Sigmoid colon (tissue), 7 donors: Measurements from ENCODE around the gene AK8. TPM values are rescaled to one million over a fixed set of nuclear protein-coding genes. Genes with fewer than 3 reads are reported as not detected.

Experiments
- DNase-seq: peaks from one replicate; pipeline ENCODE4 v3.0.0-alpha.2; 2019
- H3K27ac ChIP-seq, 4 donors: fragments of 200-600 bp; sonication (generic); one replicate each; pipeline ENCODE4 v1.5.1; 2016 to 2019; ENCODE audit warnings: mild to moderate bottlenecking in 1 of 4
- H3K27me3 ChIP-seq, 3 donors: fragments of 200-600 bp; sonication (generic); one replicate each; pipeline ENCODE4 v1.5.1; 2019; ENCODE audit warnings: mild to moderate bottlenecking in 1 of 3
- H3K36me3 ChIP-seq, 4 donors: fragments of 200-600 bp; sonication (generic); one replicate each; pipeline ENCODE4 v1.5.1; 2016 to 2019
- H3K4me1 ChIP-seq, 4 donors: fragments of 200-600 bp; sonication (generic); one replicate each; pipeline ENCODE4 v1.5.1; 2017 to 2019
- H3K4me3 ChIP-seq, 4 donors: fragments of 200-600 bp; sonication (generic); one replicate each; pipeline ENCODE4 v1.5.1; 2017 to 2019; ENCODE audit warnings: mild to moderate bottlenecking in 2 of 4, moderate library complexity in 1 of 4
- H3K9me3 ChIP-seq, 4 donors: fragments of 200-600 bp in 3 of 4; sonication (generic) in 3 of 4; one replicate each; pipeline versions ENCODE4 v1.5.1 to v1.6.1; 2013 to 2019
- CTCF ChIP-seq, 4 experiments: fragments of 450-650 bp in 3 of 4; fragments of 200-600 bp in 1 of 4; IDR thresholded peaks; one replicate each; pipeline ENCODE4 v1.5.1; 2016 to 2019; ENCODE audit warnings: antibody characterized with exemption in 4 of 4, mild to moderate bottlenecking in 3 of 4, moderate library complexity in 2 of 4
- EP300 ChIP-seq, 4 donors: sonication (generic); formaldehyde crosslinking; IDR thresholded peaks; one replicate each; pipeline ENCODE4 v1.6.1; 2017; ENCODE audit warnings: antibody characterized with exemption in 4 of 4
- POLR2A ChIP-seq, 2 donors: fragments of 450-650 bp; IDR thresholded peaks; one replicate each; pipeline ENCODE4 v1.6.1; 2016; ENCODE audit warnings: antibody characterized with exemption in 2 of 2, mild to moderate bottlenecking in 2 of 2, moderate library complexity in 2 of 2
- POLR2AphosphoS5 ChIP-seq, 4 donors: sonication (generic); formaldehyde crosslinking; IDR thresholded peaks; one replicate each; pipeline ENCODE4 v1.6.1; 2017; ENCODE audit warnings: antibody characterized with exemption in 4 of 4
- WGBS, 2 donors: extraction: QIAGEN DNeasy Blood & Tissue Kit; methylation state at CpG; one replicate each; pipeline ENCODE4 v1.1.7; 2013; 5-methylcytosine and 5-hydroxymethylcytosine counted together
- intact Hi-C: fragments of 100-400 bp; cut with DNase I; formaldehyde crosslinking; loops from one replicate; pipeline ENCODE4 v1.15.1; 2023
- polyA plus RNA-seq, 3 donors: library from polyadenylated mRNA; stranded (reverse); fragments of 200-250 nt; gene quantifications; one replicate each; pipeline ENCODE4 v1.2.3, GENCODE V29; 2013
- total RNA-seq, 4 donors: library from RNA; depleted of rRNA; stranded (reverse); fragments of >200 nt; gene quantifications; one replicate each; pipeline ENCODE4 v1.1.0, GENCODE V29; 2016
- donor health status: healthy with polysubstance abuse.
- donor health status: Bipolar disorder and iron deficiency.
- donor health status: healthy.

AK8 gene
- total and polyA plus RNA-seq, 7 donors = 0.25 to 1.2 (median 0.59) TPM; not detected in 3

GRCh38 chr9:132896906-132897305, 18.8 kb upstream of the AK8 start:
- H3K4me1 ChIP-seq = peaks cover 0 to 4% (median 0%) of the 10 kb centered on the region in 4 donors
- no peak overlapping the region for H3K4me3 ChIP-seq
- DNase-seq = no peak
- WGBS, 2 donors = 59 to 86% methylated on average over 6 of the region's 6 CpGs
- no peak for TF ChIP-seq POLR2AphosphoS5 (IDR thresholded peaks at IDR 0.05)
- TF ChIP-seq POLR2A (IDR thresholded peaks at IDR 0.05) = no peak
- no peak for TF ChIP-seq EP300 (IDR thresholded peaks at IDR 0.05)
- TF ChIP-seq CTCF (IDR thresholded peaks at IDR 0.05) = no peak
- peaks cover 29 to 97% (median 58%) of the 10 kb centered on the region in 4 donors for H3K36me3 ChIP-seq
- H3K27ac ChIP-seq = no peak overlapping the region
- H3K27me3 ChIP-seq = no peaks in the 10 kb centered on the region
- H3K9me3 ChIP-seq = no peaks in the 10 kb centered on the region
- intact Hi-C loops = no loop called here

- 94 to 96% methylated on average over 13 of the region's 13 CpGs for WGBS, 2 donors
- TF ChIP-seq POLR2A (IDR thresholded peaks at IDR 0.05) (no peak), EP300 (IDR thresholded peaks at IDR 0.05) (no peak), CTCF (IDR thresholded peaks at IDR 0.05) (no peak), POLR2AphosphoS5 (IDR thresholded peaks at IDR 0.05) (no peak)
These were observed 18.2 kb upstream of the AK8 start for GRCh38 chr9:132896264-132896663.

GRCh38 chr9:132894862-132895835, 17.1 kb upstream of the AK8 start:
- 56 to 79% methylated on average over 9 of the region's 9 CpGs for WGBS, 2 donors
- Histone ChIP-seq H3K4me3 (no peak overlapping the region), H3K27me3 (no peaks in the 10 kb centered on the region), H3K27ac (no peak overlapping the region), H3K36me3 (peaks cover 29 to 95% (median 45%) of the 10 kb centered on the region in 4 donors), H3K9me3 (no peaks in the 10 kb centered on the region), H3K4me1 (peaks cover 0 to 4% (median 0%) of the 10 kb centered on the region in 4 donors)
- TF ChIP-seq EP300 (IDR thresholded peaks at IDR 0.05) (no peak), CTCF (IDR thresholded peaks at IDR 0.05) (no peak), POLR2A (IDR thresholded peaks at IDR 0.05) (no peak)
- no peak for DNase-seq
- intact Hi-C loops = no loop called here

More at GRCh38 chr9:132896264-132896663, 18.2 kb upstream of the AK8 start:
- Histone ChIP-seq H3K4me3 (no peak overlapping the region), H3K9me3 (no peaks in the 10 kb centered on the region), H3K4me1 (peaks cover 0 to 4% (median 0%) of the 10 kb centered on the region in 4 donors), H3K27ac (no peak overlapping the region), H3K27me3 (no peaks in the 10 kb centered on the region), H3K36me3 (peaks cover 29 to 97% (median 56%) of the 10 kb centered on the region in 4 donors)
- intact Hi-C loops = no loop called here
- no peak for DNase-seq

- DNase-seq = no peak
- Histone ChIP-seq H3K27ac (no peak overlapping the region), H3K9me3 (no peaks in the 10 kb centered on the region), H3K4me3 (no peak overlapping the region), H3K4me1 (peaks cover 0 to 4% (median 0%) of the 10 kb centered on the region in 4 donors), H3K36me3 (peaks cover 29 to 93% (median 38%) of the 10 kb centered on the region in 4 donors), H3K27me3 (no peaks in the 10 kb centered on the region)
- TF ChIP-seq CTCF (IDR thresholded peaks at IDR 0.05) = no peak
- TF ChIP-seq POLR2A (IDR thresholded peaks at IDR 0.05) = no peak
- TF ChIP-seq EP300 (IDR thresholded peaks at IDR 0.05) = no peak
- no peak for TF ChIP-seq POLR2AphosphoS5 (IDR thresholded peaks at IDR 0.05)
- 17 to 71% methylated on average over 5 of the region's 5 CpGs for WGBS, 2 donors
- intact Hi-C loops = no loop called here
These were observed 16.3 kb upstream of the AK8 start for GRCh38 chr9:132894346-132894745.
